ENCODE measurements around the gene MAT1A. TPM values are rescaled to one million over a fixed set of nuclear protein-coding genes. Genes with fewer than 3 reads are reported as not detected.

Gene MAT1A
- total RNA-seq, 1 experiment from 2014 or later = 1.6 TPM

- no peak overlapping the region for H2AFZ ChIP-seq (ENCODE audit: low read depth, low read length, poor library complexity, severe bottlenecking)
- no peaks in the 10 kb centered on the region for H3K79me2 ChIP-seq (ENCODE audit: insufficient read depth, low read length)
- H3K4me1 ChIP-seq (ENCODE audit: control insufficient read depth in 1 of 2, insufficient read depth in 2 of 2, low read length in 2 of 2) = no peaks in the 10 kb centered on the region
- no peak for TF ChIP-seq FOSL1 (IDR thresholded peaks at IDR 0.05; ENCODE audit: low read depth)
- no peak overlapping the region for H3K27ac ChIP-seq (ENCODE audit: low read depth, low read length)
- BruUV-seq (replicated peaks) = no TSS peak
- no peaks in the 10 kb centered on the region for H4K20me1 ChIP-seq (ENCODE audit: insufficient read depth)
- POLR2A ChIA-PET = no interaction called here
- H3K9me3 ChIP-seq (ENCODE audit: control insufficient read depth in 1 of 2, insufficient read depth in 1 of 2, low read depth in 1 of 2, low read length in 2 of 2) = no peaks in the 10 kb centered on the region
- CTCF ChIA-PET = interaction anchor here (2.0 kb wide), 1 partner anchor 13 kb away, joined by 6 read pairs; no protein-coding TSS in a partner anchor
- no peaks in the 10 kb centered on the region for H3K36me3 ChIP-seq (ENCODE audit: control insufficient read depth in 1 of 2, insufficient read depth in 2 of 2, low read length in 2 of 2)
- H3K9ac ChIP-seq (ENCODE audit: low read length) = no peak overlapping the region
- intact Hi-C loops (cut with micrococcal nuclease) = no loop called here
- no peaks in the 10 kb centered on the region for H3K27me3 ChIP-seq (ENCODE audit: insufficient read depth, low read length)
- no peak overlapping the region for H3K4me3 ChIP-seq (replicated peaks in 1 of 2; ENCODE audit: low read depth in 1 of 2, low read length in 2 of 2)
- ATAC-seq (no peak), DNase-seq (ENCODE audit: low read depth, low spot score) (no peak)
- H3K9me2 ChIP-seq (ENCODE audit: insufficient read depth) = no peaks in the 10 kb centered on the region
- RAD21 ChIA-PET (ENCODE audit: low non-redundant PET in 1 of 2, low total read pairs in 2 of 2, uncharacterized antibody in 2 of 2, unreplicated experiment in 2 of 2) = no interaction called here
- no peak overlapping the region for H3K4me2 ChIP-seq (ENCODE audit: low read length)
Observed at GRCh38 chr10:80273523-80274170, 15.8 kb downstream of the MAT1A start.

- Histone ChIP-seq H3K27ac (ENCODE audit: low read depth, low read length) (no peak overlapping the region), H3K36me3 (ENCODE audit: control insufficient read depth in 1 of 2, insufficient read depth in 2 of 2, low read length in 2 of 2) (no peaks in the 10 kb centered on the region), H3K9me3 (ENCODE audit: control insufficient read depth in 1 of 2, insufficient read depth in 1 of 2, low read depth in 1 of 2, low read length in 2 of 2) (no peaks in the 10 kb centered on the region), H3K9me2 (ENCODE audit: insufficient read depth) (no peaks in the 10 kb centered on the region), H4K20me1 (ENCODE audit: insufficient read depth) (no peaks in the 10 kb centered on the region), H3K4me1 (ENCODE audit: control insufficient read depth in 1 of 2, insufficient read depth in 2 of 2, low read length in 2 of 2) (no peaks in the 10 kb centered on the region), H3K4me3 (replicated peaks in 1 of 2; ENCODE audit: low read depth in 1 of 2, low read length in 2 of 2) (no peak overlapping the region), H3K4me2 (ENCODE audit: low read length) (no peak overlapping the region), H3K79me2 (ENCODE audit: insufficient read depth, low read length) (no peaks in the 10 kb centered on the region), H2AFZ (ENCODE audit: low read depth, low read length, poor library complexity, severe bottlenecking) (no peak overlapping the region), H3K9ac (ENCODE audit: low read length) (no peak overlapping the region), H3K27me3 (ENCODE audit: insufficient read depth, low read length) (no peaks in the 10 kb centered on the region)
- TF ChIP-seq, protein P1, sequence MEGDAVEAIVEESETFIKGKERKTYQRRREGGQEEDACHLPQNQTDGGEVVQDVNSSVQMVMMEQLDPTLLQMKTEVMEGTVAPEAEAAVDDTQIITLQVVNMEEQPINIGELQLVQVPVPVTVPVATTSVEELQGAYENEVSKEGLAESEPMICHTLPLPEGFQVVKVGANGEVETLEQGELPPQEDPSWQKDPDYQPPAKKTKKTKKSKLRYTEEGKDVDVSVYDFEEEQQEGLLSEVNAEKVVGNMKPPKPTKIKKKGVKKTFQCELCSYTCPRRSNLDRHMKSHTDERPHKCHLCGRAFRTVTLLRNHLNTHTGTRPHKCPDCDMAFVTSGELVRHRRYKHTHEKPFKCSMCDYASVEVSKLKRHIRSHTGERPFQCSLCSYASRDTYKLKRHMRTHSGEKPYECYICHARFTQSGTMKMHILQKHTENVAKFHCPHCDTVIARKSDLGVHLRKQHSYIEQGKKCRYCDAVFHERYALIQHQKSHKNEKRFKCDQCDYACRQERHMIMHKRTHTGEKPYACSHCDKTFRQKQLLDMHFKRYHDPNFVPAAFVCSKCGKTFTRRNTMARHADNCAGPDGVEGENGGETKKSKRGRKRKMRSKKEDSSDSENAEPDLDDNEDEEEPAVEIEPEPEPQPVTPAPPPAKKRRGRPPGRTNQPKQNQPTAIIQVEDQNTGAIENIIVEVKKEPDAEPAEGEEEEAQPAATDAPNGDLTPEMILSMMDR (IDR thresholded peaks at IDR 0.05 in 2 of 3, conservative IDR thresholded peaks at IDR 0.05 in 1 of 3; ENCODE audit: borderline replicate concordance in 1 of 3, insufficient read depth in 1 of 3, low read depth in 2 of 3, low read length in 2 of 3) = no peak
- TF ChIP-seq JUND (IDR thresholded peaks at IDR 0.05) = no peak
- TF ChIP-seq POLR2AphosphoS5 (IDR thresholded peaks at IDR 0.05; ENCODE audit: low read depth, low read length) = no peak
- TF ChIP-seq POLR2A (IDR thresholded peaks at IDR 0.05; ENCODE audit: borderline replicate concordance, extremely low read depth, insufficient read depth, insufficient read length) = no peak
- TF ChIP-seq ATF3 (IDR thresholded peaks at IDR 0.05) = no peak
- TF ChIP-seq ZFX (IDR thresholded peaks at IDR 0.05) = no peak
- TF ChIP-seq FOSL1 (IDR thresholded peaks at IDR 0.05; ENCODE audit: low read depth) = no peak
- TF ChIP-seq, protein P2, sequence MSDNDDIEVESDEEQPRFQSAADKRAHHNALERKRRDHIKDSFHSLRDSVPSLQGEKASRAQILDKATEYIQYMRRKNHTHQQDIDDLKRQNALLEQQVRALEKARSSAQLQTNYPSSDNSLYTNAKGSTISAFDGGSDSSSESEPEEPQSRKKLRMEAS (IDR thresholded peaks at IDR 0.05) = no peak
- TF ChIP-seq CEBPB (IDR thresholded peaks at IDR 0.05; ENCODE audit: low read depth) = no peak
- ChIA-PET RAD21 (ENCODE audit: low non-redundant PET in 1 of 2, low total read pairs in 2 of 2, uncharacterized antibody in 2 of 2, unreplicated experiment in 2 of 2) (no interaction called here), POLR2A (no interaction called here), CTCF (interaction anchor here (2.0 kb wide), 1 partner anchor 12 kb away, joined by 6 read pairs; no protein-coding TSS in a partner anchor)
- ATAC-seq (no peak), DNase-seq (ENCODE audit: low read depth, low spot score) (no peak)
- no TSS peak for BruUV-seq (replicated peaks)
- intact Hi-C loops (cut with micrococcal nuclease) = no loop called here
Observed at GRCh38 chr10:80272793-80273522, 16.5 kb downstream of the MAT1A start.
